ENCODE results near the gene RNF40.

The RNF40 gene

DNA sequence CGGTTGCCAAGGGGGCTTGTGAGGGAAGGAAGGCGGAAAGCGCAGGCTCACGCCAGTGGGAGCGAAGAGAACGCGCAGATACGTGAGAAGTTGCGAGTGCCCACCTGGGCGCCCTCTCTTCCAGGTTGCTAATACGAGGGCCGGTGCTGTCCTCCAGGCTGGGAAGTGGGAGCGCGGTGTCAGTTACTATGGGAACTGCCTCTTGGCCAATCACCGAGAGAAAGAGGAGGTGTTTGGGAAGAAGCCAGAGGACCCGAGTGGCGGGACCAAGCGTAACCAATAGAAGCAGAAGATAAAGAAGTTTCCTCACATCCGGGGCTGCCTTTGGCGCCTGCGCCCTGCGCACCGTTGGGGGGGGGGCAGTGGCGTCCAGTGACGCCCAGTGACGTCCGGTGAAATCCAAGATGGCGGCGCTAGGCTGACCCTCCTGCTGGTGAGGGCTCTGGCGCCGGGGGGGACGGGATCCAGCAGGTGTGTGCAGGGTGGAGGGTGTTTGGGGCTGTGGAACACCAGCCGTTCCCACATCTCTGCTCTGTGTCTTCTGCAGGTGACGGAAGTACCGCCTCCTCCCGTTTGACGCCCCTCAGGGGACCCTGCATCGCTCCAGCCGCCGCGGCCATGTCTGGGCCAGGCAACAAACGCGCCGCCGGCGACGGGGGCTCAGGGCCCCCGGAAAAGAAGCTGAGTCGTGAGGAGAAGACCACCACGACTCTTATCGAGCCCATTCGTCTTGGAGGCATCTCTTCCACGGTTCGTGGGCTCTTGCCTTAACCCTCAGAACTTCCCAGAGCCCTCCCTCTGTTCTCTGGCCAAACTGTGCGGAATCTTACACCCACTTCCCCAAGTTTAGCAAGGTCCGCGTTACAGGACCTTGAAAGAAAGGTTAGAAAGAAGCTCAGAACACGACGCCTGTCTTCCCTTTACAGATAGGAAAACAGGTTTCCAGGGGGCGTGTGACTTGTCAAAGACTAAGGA is at the start of gene RNF40, which contains the start of gene CFAP119:
Gene RNF40, plus strand, starts transcription at position 395 of the 975 bp plus-strand sequence. Its CDS starts 224 bp downstream, at position 619.
Gene CFAP119, minus strand, starts transcription at position 135 of the 975 bp plus-strand sequence. CDS start 314 bp downstream, outside the sequence.
- DNase-seq, result peak; percentile 93

- DNase-seq, result no peak
These were observed 46.2 kb upstream of the RNF40 start for GRCh38 chr16:30715750-30716445.

DNA sequence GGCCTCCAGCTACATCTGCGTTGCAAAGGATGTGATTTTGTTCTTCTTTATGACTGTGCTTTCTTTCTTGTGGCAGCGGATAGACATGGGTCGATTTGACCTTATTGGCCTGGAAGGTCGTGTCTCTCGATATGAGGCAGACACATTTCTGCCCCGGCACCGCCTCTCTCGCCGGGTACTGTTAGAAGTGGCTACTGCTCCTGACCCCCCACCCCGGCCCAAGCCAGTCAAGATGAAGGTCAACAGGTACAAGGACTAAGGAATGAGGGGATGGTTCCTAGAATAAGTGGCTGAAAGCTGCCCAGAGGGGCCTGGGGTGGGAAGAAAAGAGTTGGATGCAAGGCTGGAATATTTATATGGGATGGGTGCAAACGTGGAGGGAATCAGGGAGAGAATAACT is 42.0 kb upstream of the RNF40 start:
- DNase-seq, result no peak

DNA sequence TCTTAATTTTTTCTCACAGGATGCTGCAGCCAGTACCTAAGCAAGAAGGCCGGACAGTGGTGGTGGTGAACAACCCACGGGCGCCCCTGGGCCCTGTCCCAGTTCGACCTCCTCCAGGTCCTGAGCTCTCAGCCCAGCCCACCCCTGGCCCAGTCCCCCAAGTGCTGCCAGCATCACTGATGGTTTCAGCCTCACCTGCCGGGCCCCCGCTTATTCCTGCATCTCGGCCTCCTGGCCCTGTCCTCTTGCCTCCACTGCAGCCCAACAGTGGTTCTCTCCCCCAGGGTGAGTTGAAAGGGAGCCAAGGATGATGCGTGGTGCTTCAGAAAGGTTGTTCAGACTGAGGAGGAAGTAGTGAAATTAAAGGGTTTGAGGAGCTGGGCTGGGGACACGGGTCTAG is 41.4 kb upstream of the RNF40 start:
- DNase-seq, result no peak

- DNase-seq, result no peak
These were observed 41.0 kb upstream of the RNF40 start for GRCh38 chr16:30721167-30721566.

DNA sequence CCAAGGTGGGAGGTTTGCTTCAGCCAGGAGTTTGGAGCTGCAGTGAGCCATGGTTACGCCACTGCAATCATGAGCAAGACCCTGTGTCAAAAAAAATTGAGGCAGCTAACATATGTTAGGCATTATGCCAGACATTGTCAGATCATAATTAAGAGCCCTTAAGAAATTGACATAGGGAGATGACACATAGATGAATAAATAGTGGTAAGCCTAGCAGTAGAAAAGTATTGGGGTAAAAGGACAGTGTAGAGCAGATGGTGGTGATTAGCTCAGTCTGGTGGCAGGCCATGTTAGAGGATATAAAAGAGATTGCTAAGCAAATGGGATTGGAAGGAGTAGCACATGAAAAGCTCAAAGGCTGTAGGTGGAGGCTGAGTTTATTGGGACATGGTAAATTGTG is 40.5 kb upstream of the RNF40 start:
- no peak for DNase-seq

DNA sequence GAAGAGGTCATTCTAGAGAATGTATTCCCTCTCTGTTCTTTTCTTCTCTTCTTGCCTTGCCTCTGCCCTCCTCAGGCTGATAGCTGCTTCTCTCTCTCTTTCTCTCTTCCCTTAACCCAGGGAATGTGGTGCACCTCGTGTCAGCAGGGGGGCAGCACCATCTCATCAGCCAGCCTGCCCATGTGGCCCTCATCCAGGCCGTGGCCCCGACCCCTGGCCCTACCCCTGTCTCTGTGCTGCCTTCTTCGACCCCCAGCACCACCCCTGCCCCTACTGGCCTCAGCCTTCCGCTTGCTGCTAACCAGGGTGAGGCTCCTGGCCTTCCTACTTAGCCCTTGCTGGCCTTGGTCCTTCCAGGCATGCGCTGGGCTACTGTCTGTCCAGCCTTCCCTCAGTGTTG is 39.7 kb upstream of the RNF40 start:
- DNase-seq, result no peak

DNA sequence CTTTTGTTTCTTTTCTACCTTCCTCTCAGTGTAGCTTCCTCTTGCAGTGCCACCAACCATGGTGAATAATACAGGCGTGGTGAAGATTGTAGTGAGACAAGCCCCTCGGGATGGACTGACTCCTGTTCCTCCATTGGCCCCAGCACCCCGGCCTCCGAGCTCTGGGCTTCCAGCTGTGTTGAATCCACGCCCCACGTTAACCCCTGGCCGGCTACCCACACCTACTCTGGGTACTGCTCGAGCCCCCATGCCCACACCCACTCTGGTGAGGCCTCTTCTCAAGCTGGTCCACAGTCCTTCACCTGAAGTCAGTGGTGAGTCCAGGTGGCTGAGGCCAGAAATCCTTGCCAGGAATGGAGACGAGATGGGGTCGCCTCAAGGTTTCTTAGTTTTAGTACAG is 39.2 kb upstream of the RNF40 start:
- DNase-seq, result no peak

DNA sequence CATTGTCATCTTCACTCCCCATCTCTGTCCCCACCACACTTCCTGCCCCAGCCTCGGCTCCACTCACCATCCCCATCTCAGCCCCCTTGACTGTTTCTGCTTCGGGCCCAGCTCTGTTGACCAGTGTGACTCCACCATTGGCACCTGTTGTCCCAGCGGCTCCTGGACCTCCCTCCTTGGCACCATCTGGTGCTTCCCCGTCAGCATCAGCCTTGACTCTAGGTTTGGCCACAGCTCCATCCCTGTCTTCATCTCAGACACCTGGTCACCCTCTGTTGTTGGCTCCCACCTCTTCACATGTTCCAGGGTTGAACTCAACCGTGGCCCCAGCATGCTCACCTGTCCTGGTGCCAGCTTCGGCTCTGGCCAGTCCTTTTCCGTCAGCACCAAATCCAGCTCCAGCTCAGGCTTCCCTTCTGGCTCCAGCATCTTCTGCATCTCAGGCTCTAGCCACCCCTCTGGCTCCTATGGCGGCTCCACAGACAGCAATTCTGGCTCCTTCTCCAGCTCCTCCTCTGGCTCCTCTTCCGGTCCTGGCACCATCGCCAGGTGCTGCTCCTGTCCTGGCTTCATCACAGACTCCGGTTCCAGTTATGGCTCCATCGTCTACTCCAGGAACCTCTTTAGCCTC is 38.3 kb upstream of the RNF40 start:
- DNase-seq, result no peak

DNA sequence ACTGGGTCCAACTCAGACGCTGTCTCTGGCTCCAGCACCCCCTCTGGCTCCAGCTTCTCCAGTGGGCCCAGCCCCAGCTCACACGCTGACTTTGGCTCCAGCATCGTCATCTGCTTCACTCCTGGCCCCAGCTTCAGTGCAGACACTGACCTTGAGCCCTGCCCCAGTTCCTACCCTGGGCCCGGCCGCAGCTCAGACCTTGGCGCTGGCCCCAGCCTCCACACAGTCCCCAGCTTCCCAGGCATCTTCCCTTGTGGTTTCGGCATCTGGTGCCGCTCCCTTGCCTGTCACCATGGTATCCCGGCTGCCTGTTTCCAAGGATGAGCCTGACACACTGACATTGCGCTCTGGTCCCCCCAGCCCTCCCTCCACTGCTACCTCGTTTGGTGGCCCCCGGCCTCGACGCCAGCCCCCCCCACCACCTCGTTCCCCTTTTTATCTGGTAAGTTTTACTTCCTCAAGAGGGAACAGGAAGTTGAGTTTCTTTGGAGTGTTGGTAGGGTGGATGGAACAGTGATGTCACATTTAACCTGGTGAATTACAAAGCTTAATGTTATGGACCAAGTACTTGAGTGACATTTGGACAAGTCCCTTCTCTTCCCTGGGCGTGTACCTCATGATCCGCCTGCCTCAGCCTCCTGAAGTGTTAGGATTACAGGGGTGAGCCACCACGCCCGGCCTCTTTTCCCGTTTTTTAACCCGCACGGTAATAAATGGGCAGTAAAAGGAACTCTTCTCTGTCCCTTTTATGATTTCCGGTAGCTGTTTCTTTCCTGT is 37.3 kb upstream of the RNF40 start:
- DNase-seq, result no peak

DNA sequence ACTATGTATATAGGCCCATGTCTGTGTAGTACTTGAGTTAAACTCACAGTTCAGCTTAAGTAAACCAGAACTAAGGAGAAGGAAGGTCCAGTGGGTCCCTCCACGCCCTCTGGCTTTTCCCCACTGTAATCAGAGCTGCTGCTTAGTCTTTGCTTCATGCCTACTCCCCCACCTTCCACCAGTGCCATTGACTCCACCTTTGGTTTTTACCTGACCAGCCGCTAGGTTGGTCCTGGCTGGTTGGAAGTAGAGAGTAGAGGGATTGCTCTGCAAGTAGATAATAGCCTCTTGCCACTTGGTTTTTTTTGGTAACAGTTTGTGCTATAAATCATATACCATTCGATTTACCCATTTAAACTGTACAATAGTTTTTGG is 36.7 kb upstream of the RNF40 start:
- DNase-seq, result no peak

DNA sequence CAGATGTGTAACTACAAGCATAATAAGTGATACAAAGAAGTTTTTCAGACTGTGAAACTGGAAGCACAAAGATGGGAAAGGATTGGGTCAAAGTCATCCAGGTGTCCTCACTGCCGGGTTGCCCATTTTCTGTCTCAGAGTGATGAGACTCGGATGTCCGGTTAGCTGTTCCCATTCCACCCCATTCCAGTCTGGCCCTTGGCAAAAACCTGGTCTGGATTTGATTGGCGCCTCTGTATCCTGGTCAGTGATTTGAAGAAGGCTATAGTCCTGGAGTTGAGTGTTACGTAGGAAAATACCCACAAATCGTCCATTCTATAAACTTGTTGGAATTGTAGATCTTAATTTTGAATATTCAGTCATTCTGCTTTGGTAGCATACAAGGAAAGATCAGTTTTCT is 33.8 kb upstream of the RNF40 start:
- no peak for DNase-seq

GRCh38 chr16:30728899-30729672 is 33.0 kb upstream of the RNF40 start:
- no peak for DNase-seq

- DNase-seq, result no peak
These were observed 30.7 kb upstream of the RNF40 start for GRCh38 chr16:30731411-30731810.

- no peak for DNase-seq
These were observed 24.9 kb upstream of the RNF40 start for GRCh38 chr16:30736995-30737793.

DNA sequence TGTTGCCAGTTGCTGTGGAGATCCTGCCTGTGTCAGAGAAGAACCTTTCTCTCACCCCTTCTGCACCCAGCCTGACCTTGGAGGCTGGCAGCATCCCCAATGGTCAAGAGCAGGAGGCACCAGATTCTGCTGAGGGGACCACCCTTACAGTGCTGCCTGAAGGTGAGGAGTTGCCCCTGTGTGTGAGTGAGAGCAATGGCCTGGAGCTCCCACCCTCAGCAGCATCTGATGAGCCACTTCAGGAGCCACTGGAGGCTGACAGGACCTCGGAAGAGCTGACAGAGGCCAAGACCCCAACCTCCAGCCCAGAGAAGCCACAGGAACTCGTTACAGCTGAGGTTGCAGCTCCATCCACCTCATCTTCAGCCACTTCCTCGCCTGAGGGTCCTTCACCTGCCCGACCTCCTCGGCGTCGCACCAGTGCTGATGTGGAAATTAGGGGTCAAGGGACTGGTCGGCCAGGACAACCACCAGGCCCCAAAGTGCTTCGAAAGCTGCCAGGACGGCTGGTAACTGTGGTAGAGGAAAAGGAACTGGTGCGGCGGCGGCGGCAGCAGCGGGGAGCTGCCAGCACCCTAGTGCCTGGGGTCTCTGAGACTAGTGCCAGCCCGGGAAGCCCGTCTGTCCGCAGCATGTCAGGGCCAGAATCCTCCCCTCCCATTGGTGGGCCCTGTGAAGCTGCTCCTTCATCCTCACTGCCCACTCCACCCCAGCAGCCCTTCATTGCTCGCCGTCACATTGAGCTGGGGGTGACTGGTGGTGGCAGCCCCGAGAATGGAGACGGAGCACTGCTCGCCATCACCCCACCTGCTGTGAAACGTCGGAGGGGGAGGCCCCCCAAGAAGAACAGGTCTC is 24.1 kb upstream of the RNF40 start:
- no peak for DNase-seq

DNA sequence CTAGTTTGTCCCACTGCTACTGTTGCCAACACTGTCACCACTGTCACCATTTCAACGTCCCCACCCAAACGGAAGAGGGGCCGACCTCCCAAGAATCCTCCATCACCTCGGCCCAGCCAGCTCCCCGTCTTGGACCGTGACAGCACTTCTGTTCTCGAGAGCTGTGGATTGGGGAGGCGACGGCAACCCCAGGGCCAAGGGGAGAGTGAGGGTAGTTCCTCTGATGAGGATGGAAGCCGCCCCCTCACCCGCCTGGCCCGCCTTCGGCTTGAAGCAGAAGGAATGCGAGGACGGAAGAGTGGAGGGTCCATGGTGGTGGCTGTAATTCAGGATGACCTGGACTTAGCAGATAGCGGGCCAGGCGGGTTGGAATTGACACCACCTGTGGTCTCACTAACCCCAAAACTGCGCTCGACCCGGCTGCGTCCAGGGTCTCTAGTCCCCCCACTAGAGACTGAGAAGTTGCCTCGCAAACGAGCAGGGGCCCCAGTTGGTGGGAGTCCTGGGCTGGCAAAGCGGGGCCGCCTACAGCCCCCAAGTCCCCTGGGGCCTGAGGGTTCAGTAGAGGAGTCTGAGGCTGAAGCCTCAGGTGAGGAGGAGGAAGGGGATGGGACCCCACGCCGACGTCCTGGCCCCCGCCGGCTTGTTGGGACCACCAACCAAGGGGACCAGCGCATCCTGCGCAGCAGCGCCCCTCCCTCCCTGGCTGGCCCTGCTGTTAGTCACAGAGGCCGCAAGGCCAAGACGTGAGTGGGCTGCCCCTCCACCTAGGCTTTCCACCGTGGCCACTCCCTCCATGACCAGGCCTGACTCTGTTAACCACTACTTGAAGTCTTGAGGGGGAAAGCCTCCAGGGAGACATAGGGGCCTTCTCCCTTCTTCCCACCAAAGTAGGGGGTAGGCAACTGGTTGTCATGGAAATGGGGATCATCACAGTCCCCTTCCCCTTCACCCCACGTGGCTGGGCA is 22.9 kb upstream of the RNF40 start:
- no peak for DNase-seq

DNA sequence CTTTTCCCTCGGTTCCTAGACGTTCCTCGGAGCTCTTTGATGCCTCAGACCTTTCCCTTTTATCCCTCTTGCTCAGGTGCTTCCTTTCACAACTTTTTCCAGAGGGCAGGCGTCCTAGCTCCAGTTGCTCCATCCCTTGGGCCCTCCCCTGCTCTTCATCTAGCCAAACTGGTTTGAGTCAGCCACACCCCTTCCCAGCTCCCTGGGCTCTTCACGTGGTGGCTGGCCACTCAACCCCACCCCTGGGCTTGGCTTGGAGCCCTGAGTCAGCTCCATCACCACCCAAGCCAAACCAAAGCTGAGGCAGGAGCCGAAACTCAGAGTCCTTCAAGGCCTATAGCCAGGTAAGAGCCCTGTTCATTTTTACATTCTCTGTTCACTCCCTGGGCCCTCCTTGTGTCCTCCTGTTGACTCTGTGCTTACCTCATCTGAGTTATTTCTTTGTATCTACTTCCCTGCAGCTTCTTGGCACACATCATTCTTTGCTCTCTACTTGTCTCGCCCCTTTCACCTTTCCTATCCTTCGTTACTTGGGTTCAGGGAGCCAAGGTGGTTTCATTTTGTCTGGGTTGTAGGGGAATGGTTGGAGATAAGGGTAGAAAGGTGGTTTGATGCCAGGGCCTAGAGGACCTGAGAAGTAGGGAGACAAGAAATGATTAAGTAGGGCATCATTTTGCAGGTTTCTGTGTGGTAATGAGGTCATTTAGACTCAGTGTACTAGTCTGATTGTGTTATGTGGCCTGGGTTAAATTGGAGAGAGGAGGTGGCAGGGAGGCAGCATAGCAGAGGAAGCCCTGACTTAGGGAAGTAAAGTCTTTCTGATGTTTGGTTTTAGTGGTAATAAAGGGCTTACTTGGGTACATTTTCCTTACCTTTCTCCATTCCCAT is 21.5 kb upstream of the RNF40 start:
- DNase-seq, result peak; percentile 82
